GM12892 (cell line): ENCODE results near the gene DPEP3.

ENCODE experiments used
- POLR2A ChIP-seq: IDR thresholded peaks from 2 replicates; pipeline ENCODE4 v1.6.1; 2011; ENCODE audit warnings: low read depth, low read length, control low read depth
- POLR2AphosphoS5 ChIP-seq: IDR thresholded peaks from 2 replicates; pipeline ENCODE4 v1.6.1; 2011; ENCODE audit warnings: low read depth, low read length, control low read depth

DNA sequence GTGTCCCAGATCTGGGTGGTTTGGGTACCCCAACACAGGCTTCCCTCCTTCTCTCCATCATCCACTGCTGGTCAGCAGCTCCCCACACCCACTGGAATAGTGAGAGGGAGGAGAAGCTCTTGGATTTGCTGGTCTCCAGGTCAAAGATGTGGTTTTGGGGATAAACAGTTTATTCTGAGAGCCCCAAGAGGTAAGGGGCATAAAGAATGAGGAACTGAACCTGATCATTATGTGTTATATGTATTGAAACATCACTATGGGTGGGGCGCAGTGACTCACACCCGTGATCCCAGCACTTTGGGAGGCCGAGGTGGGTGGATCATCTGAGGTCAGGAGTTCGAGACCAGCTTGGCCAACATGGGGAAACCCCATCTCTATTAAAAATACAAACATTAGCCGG is 15.1 kb upstream of the DPEP3 start:
- TF ChIP-seq POLR2A (no peak), POLR2AphosphoS5 (no peak)
